GM21737 (cell line): ENCODE data around the gene CD22.
A peak's percentile ranks its signal among the peaks of the same experiment; 100 is the strongest.

Experiments
- ATAC-seq: cut with Tn5 transposase; IDR thresholded peaks from one replicate; pipeline ENCODE4 v1.9.1; 2021; ENCODE audit warnings: mild to moderate bottlenecking, moderate library complexity; ENCODE audit not compliant: unreplicated experiment

CD22 gene

GRCh38 chr19:35295792-35296462 lies 33.1 kb upstream of the CD22 start:
- ATAC-seq = peak; percentile 52

DNA sequence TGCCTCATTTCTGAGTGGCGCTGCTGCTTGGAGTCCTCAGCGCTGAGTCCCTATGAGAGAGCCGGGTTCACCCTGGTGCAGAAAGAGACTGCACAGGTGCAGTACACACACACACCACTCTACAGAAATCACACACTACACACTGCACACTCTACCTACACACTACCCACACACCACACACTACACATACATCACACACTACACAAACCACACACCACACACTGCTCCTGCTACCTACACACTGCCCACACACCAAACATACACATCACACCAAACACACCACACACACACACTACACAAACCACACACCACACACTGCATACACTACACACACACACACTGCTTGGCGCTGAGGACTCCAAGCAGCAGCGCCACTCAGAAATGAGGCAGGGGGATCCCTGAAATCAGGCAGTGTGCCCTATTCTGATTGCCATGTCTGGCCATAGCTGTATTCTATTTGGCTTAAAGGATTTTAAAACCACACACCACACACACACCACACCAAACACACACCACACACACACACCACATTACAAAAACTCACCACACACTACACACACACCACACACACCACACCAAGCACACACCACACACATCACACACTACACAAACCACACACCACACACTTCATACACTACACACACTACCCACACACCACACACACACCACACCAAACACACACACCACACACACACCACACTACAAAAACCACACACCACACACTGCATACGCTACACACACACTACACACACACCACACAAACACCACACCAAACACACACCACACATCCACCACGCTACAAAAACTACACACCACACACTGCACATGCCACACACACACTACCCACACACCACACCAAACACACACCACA lies 32.1 kb upstream of the CD22 start:
- ATAC-seq = no peak

DNA sequence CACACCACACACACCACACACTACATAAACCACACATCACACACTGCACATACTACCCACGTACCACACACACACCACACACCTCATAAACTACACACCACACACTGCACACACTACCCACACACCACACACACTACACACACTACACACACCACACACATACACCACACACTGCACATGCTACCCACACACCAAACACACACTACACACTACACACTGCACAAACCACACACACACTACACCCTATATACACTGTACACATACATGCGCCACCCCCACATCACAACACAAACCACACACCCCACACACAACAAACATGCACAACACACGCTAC lies 31.5 kb upstream of the CD22 start:
- ATAC-seq = no peak

DNA sequence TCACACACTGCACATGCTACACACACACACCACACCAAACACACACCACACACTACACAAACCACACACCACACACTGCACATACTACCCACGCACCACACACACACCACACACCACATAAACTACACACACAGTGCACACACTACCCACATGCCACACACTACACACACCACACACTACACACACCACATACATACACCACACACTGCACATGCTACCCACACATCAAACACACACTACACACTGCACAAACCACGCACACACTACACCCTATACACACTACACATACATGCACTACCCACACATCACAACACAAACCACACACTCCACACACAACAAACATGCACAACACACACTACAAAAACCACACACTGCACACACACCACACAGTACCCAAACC lies 31.1 kb upstream of the CD22 start:
- no peak for ATAC-seq

DNA sequence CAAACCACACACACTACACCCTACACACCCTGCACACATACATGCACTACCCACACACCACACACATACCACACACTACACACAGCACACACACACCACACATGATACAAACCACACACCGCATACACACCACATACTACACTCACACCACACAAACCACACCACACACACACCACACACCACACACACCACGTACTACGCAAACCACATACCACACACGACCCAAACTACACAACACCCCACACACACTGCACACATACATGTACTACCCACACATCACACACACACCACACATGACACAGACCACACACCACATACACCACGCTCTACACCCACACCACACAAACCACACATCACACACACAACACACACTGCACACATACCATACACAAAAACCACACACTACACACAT lies 30.4 kb upstream of the CD22 start:
- no peak for ATAC-seq

- no peak for ATAC-seq
Measured at GRCh38 chr19:35299523-35300338, 29.3 kb upstream of the CD22 start.

DNA sequence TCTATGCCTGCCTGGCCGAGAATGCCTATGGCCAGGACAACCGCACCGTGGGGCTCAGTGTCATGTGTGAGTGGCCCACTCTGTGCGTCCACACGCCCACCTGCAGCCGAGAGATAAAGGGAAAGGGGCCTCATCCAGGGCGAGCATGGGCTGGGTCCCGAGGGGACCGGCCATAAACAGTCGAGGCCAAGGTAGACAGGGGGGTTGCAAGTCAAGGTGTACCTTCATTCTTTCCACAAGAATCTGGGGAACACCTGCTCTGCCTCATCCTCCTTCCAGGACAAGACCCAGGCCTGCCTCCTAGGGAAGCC lies 28.7 kb upstream of the CD22 start:
- no peak for ATAC-seq

- ATAC-seq = no peak
Measured at GRCh38 chr19:35301961-35302360, 27.0 kb upstream of the CD22 start.

DNA sequence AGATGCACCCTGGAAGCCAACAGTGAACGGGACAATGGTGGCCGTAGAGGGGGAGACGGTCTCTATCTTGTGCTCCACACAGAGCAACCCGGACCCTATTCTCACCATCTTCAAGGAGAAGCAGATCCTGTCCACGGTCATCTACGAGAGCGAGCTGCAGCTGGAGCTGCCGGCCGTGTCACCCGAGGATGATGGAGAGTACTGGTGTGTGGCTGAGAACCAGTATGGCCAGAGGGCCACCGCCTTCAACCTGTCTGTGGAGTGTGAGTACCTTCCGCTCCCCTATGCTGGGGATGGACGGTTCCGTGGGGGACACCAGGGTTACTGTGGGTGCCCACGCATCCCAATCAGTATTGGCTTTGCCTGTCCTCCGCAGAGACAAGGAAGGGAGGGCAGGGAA lies 26.5 kb upstream of the CD22 start:
- ATAC-seq = no peak

DNA sequence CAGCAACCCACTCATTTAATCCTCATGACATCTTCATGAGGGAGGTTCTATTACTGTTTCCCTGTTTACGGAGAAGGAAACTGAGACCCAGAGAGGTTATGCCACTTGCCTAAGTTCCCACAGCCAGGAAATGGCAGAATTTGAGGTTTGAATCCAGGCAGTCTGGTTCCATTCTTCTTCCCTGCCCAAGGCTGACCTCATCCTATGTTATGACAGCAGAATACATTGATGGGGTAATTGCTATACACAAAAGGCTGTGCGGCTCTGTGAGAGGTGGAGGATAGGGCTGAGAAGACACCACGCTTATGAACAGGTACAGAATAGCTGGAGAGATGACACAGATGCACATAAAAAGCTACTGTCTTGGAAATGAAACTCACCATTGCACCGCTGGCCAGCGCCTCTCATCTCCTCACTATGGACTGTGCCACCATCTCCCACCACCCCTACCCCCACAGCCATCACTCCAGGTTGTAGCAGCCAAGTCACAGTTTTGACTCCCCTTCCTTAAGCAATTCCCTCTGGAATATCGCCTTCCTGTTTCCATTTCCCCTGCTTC lies 25.6 kb upstream of the CD22 start:
- no peak for ATAC-seq

- no peak for ATAC-seq
Measured at GRCh38 chr19:35304036-35304435, 25.0 kb upstream of the CD22 start.

DNA sequence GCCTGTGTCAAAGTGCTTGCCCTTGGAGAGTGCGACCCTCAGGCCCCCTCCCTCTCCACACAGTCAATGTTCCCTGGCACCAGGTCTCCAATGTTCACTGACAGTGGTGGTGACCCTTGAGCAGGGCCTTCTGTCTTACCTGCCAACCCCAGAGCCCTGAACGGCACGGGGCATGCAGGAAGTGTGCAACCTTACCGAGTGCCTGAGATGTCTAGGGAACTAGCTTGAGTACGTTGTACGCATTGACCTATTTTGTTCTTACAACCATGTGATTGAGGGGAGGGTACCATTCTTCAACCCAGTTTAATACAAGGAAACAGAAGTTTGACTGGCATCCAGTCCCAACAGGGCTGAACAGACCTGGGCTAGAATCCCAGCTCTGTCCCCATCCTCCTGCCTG lies 23.8 kb upstream of the CD22 start:
- no peak for ATAC-seq

- ATAC-seq = no peak
Measured at GRCh38 chr19:35306473-35307246, 22.3 kb upstream of the CD22 start.

GRCh38 chr19:35307931-35308330 lies 21.1 kb upstream of the CD22 start:
- no peak for ATAC-seq

GRCh38 chr19:35308910-35309309 lies 20.1 kb upstream of the CD22 start:
- ATAC-seq = no peak

DNA sequence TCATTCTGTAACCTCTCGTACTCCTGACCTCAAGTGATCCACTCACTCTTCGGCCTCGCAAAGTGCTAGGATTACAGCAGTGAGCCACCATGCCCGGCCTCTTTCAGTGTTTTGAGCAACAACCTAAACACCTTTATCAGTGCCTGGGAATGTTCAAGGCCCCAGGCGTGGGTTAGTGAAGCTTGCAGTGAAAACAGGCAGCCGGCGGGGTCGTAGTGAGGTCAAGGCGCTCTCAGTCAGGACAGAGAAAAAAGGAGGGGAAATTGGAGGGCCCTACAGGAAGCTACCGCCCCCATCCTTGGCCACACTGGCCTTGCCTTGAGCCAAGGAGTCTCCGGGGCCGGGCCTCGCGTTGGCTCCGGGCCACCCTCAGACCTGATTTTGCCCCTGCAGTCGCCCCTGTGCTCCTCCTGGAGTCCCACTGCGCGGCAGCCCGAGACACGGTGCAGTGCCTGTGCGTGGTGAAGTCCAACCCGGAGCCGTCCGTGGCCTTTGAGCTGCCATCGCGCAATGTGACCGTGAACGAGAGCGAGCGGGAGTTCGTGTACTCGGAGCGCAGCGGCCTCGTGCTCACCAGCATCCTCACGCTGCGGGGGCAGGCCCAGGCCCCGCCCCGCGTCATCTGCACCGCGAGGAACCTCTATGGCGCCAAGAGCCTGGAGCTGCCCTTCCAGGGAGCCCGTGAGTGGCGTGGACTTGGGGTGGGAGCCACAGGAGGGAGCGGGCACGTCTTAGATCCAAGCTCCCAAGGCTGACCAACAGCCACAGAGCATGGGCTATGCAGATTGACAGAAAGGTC lies 19.3 kb upstream of the CD22 start:
- no peak for ATAC-seq

GRCh38 chr19:35310331-35310730 lies 18.7 kb upstream of the CD22 start:
- no peak for ATAC-seq

DNA sequence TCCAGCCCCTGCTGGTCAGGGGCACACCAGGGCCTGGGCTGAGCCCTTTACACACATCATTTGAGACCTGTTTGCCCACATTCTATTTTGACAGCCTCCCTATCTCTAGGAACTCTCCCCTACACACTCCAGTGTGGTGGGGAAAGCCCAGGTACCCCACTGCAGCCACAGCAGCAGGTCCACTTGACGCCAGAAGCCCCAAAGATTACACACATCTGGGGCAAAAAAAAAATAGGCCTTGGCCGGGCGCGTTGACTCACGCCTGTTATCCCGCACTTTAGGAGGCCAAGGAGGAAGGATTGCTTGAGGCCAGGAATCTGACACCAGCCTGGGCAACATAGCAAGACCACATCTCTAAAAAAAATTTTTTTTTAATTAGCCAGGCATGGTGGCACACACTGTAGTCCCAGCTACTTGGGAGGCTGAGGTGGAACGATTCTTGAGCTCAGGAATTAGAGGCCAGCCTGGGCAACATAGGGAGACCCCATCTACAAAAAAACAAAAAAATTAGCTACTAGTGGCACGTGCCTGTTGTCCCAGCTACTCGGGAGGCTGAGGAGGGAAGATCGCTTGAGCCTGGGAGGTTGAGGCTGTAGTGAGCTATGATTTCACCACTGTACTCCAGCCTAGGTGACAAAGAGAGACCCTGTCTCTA lies 18.0 kb upstream of the CD22 start:
- ATAC-seq = no peak

GRCh38 chr19:35311901-35312665 lies 16.9 kb upstream of the CD22 start:
- no peak for ATAC-seq
